GM19463 (cell line): ENCODE measurements around the gene R3HDM2.

Experiments used
- ATAC-seq: cut with Tn5 transposase; IDR thresholded peaks from one replicate; pipeline ENCODE4 v1.9.1; 2021; ENCODE audit warnings: mild to moderate bottlenecking, moderate library complexity; ENCODE audit not compliant: unreplicated experiment

Gene R3HDM2

GRCh38 chr12:57467212-57467874 is 36.5 kb upstream of the R3HDM2 start:
- ATAC-seq = no peak

GRCh38 chr12:57465747-57466505 is 35.1 kb upstream of the R3HDM2 start:
- ATAC-seq = no peak

DNA sequence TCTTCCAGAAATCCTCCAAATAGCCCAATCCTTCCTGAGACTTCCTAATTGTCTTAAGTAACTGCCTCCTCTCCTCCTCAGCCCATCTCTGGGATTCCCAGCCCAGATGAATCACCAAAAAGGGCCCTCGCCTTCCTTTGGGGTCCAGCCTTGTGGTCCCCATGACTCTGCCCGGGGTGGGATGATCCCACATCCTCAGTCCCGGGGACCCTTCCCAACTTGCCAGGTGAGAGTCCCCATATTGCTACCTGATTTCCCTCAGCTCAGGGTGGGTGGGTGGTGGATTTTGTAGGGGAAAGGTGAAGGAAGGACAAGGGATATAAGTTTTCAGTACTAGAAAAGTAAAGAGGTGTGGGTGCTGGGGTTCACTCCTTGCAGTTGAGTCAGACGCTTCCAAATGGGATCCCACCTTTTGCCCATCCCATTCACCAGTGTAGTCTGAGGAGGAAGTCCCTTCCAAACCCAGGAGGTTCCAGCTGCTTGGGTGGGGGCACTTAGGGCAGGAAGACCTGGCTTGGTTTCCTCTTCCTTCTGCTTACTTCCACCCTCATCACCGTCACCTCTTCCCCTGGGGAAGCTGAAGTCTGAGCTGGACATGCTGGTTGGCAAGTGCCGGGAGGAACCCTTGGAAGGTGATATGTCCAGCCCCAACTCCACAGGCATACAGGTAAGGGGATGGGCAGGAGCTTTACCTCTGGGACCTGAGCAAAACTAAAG is 34.3 kb upstream of the R3HDM2 start:
- no peak for ATAC-seq

DNA sequence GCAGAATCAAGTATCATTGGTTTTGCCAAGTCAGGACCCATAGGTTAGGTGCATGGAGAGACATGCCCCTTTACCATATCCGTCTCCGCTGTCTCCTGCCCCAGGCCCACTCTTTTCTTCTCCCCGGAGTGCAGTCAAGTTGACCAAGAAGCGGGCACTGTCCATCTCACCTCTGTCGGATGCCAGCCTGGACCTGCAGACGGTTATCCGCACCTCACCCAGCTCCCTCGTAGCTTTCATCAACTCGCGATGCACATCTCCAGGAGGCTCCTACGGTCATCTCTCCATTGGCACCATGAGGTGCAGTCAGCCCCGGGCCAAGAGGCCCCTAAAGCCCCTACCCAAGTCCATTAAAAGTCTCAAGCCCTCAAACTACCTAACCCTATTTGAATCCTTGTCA is 33.7 kb upstream of the R3HDM2 start:
- ATAC-seq = no peak

DNA sequence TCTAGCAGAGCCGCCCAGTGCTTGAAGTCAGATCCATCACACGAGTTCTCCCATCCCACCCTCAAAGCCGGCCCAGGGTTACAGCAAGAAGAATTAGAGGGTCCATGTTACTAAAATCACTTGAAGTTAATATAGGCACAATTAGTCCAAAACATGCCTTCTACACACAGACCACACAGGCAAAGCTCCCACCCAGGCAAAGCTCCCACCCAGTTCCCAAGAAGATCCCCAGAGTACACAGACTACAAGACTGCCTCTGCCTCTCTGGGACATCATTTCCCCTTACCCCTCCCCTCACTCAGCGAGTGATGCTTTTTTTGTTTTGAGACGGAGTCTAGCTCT is 32.0 kb upstream of the R3HDM2 start:
- no peak for ATAC-seq

DNA sequence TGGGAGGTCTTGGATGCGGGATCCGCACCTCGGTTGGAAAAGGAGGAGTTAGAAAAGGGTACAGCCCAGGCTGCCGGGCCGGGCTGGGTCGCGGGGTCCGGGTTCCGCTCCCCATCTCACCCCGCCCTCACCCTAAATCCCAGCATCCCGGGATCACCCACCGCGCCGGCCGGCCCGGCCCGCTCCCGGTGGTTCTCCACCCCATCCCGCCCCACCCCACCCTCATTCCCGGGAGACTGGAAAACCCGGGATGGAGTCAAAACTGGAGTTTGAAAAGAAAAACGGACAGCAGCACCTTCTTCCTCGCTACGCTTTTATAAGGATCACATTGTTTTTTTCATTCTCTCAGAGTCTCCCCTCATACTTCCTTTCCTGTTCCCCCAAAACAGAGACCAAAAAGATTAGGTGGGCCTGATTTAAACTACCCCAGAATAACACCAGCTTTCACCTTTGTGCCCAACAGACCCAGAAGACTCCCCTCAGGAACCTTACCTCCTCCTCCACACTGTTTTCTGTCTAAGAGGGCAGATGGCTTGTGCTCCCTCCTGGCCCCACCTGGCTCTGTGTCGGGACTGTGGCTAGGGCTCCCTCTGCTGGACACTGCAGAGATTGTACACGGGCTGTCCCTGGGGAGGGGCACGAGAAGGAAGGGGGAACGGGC is 31.5 kb upstream of the R3HDM2 start:
- ATAC-seq = peak; percentile 62

DNA sequence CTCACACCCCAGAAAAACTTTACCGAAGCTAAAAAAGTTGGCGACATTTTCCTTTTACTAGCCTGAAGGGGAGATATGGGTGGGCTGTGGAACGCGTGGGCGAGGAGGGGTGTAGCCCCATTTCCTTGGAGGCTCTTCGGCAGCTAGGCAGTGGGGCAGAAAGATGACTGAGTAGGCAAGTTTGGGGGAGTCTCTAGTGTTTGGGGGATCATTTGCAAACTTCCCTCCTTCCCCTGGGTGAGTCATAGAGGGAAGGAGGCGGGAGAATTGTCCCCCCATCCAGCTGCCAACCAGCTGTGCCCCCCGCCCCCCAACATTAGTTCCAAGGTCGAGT is 31.0 kb upstream of the R3HDM2 start:
- no peak for ATAC-seq

DNA sequence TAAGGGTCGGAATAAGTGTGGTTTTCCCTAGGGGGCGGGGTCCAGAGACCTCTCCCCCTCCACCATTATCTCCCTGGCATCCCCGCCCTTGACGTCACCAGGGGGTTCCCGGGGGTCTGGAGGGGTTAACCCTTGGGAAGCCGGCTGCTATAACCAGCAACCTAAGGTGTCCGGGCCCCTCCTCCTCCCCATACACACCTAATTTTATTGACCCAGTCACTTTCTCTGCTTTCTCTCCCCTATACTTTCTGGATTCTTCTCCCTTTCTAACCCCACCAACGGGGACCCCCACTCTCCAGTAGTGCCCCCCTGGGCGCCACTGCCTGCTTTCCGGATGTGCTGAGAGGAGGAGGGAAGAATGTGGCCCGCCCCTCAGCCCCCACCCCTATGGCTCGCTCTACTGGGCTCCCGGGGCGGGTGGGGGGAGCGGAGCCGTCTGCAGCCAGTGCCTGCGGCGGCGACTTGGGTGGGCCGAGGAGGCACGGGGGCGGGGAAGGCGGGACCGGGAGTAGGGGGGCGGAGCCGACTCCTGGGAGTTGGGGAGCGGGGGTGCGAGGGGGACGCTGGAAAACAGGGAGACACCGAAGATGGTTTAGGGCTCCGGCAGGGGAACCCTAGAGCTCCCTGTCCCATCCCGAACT is 30.6 kb upstream of the R3HDM2 start:
- ATAC-seq = no peak

GRCh38 chr12:57460841-57461275 is 30.0 kb upstream of the R3HDM2 start:
- ATAC-seq = no peak

DNA sequence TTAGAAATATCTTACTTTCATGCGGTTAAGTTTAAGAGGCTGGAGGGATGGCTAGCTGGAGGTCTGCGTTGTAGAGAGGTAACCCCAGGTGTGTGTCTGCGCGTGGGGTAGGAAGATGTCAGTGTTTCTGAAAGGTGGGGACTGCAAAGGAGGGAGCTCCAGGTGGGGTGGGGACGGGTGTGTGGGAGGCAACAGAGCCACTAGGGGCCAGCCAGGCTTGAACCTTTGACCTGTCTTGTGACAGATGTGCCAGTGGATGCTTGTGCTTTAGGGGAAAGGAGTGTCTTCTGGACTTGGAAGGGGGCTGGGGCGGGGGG is 29.6 kb upstream of the R3HDM2 start:
- no peak for ATAC-seq

- ATAC-seq = no peak
Measured at GRCh38 chr12:57459750-57460467, 29.1 kb upstream of the R3HDM2 start, which contains the start of gene GLI1. TSS of gene GLI1 (plus strand) at chr12:57459785. CDS start at chr12:57463692, 3,907 bp downstream.

DNA sequence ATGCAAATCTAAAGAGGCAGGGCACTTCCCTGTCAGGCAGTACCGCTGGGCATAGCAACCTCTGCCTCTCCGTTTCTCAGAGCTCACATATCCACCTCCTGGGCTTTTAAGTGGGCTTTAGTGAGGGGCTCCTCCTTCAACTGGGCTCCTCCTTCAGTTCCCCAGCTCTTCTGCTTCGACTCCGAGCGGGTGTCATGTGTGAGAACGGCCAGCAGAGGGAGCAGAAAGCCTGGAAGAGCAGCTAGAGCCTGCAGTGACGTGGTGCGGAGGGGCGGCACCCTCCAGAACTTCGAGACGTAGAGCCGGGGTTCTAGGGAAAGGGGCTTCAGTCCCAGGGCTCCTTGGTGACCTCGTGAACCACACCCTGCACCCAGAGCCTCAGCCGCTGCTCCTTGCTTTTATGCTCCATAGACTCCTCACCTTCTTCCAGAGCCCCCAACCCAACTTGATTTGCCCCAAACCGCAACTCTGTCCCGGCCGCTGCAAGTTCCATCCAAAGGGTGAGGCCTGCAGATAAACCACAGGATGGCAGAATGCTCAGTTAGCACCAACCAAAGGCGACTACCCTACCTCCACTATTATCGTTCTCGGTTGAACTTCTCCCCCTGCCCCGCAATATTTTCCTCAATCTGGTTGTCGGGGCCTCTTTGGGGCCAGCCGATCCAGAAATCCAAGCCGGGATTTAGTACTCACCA is 28.4 kb upstream of the R3HDM2 start:
- ATAC-seq = peak; percentile 50

DNA sequence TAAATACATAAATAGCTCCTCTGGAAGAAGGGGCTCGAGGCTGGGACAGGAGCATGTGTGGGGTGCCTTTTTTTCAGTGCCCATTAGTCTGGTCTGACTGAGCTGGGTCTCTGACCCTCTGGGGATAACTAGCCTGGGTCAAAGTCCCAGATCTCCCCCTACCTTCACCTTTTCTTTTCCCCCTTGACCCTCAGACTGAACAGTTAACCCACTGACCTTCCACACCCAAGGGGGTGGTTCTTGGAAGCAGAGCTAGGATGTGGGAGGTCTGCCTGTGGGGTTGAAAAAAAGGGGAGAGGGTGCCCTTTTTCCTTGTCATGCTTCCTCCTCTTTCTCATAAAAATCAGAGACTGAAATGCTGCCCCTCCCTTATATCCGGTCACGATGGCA is 27.8 kb upstream of the R3HDM2 start:
- ATAC-seq = no peak

- no peak for ATAC-seq
Measured at GRCh38 chr12:57456737-57457490, 26.1 kb upstream of the R3HDM2 start.

DNA sequence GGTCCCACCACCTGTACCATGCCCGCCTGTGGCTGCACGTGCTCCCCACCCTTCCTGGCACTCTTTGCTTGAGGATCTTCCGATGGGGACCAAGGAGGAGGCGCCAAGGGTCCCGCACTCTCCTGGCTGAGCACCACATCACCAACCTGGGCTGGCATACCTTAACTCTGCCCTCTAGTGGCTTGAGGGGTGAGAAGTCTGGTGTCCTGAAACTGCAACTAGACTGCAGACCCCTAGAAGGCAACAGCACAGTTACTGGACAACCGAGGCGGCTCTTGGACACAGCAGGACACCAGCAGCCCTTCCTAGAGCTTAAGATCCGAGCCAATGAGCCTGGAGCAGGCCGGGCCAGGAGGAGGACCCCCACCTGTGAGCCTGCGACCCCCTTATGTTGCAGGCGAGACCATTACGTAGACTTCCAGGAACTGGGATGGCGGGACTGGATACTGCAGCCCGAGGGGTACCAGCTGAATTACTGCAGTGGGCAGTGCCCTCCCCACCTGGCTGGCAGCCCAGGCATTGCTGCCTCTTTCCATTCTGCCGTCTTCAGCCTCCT is 25.4 kb upstream of the R3HDM2 start:
- ATAC-seq = peak; percentile 29

- ATAC-seq = no peak
Measured at GRCh38 chr12:57455374-57456144, 24.7 kb upstream of the R3HDM2 start.

GRCh38 chr12:57454566-57455373 is 23.9 kb upstream of the R3HDM2 start, which contains the start of gene INHBE:
TSS of gene INHBE (plus strand) at chr12:57455307. CDS start at chr12:57455537, 230 bp downstream.
- peak; percentile 23 for ATAC-seq
